ENCODE data around the gene PLXNA2. TPM values are rescaled to one million over a fixed set of nuclear protein-coding genes. Genes with fewer than 3 reads are reported as not detected.

PLXNA2 gene
- total and polyA plus RNA-seq, 2 of the 13 experiments (the other 11 are each of a cell fraction or from before 2014, with no cell fraction given), result 1.1 to 2.1 TPM

DNA sequence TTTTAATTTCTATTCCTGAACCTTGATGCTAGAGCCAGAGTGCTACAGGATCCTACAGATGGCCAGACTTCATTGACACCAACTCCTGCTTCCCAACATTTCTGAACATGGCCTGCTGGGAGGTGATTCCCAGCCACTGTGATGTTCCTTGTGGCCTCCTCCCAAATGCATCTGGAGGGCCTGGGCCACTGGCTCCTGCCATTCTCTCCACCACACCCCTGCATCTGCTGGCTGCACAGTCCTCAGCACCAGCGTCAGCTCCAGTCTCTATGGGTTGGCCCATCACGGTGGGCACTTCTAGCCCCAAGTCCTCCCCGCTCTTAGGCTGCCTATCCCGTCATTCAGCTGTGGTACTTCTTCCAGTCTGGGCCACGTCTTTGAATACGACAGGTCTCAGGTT is 242.1 kb downstream of the PLXNA2 start:
- H3K4me1 ChIP-seq (ENCODE audit: insufficient read depth, low read length), result no peaks in the 10 kb centered on the region
- H3K4me2 ChIP-seq (ENCODE audit: low read depth, low read length), result no peak overlapping the region
- 28% methylated on average over 6 of the region's 6 CpGs for WGBS (ENCODE audit: low lambda C conversion rate)
- H3K9me3 ChIP-seq (ENCODE audit: low read length), result no peaks in the 10 kb centered on the region
- ChIA-PET POLR2A (no interaction called here), CTCF (ENCODE audit: low intra/inter-chr PET ratio, low total read pairs) (no interaction called here)
- H4K20me1 ChIP-seq (ENCODE audit: insufficient read depth, low read length), result no peaks in the 10 kb centered on the region
- H3K4me3 ChIP-seq (replicated peaks in 1 of 3; ENCODE audit: insufficient read depth in 1 of 3, low read depth in 2 of 3, low read length in 3 of 3), result no peak overlapping the region
- ATAC-seq (no peak), DNase-seq (ENCODE audit: low spot score) (no peak), FAIRE-seq (no peak)
- no peaks in the 10 kb centered on the region for H3K36me3 ChIP-seq (replicated peaks in 1 of 2; ENCODE audit: control insufficient read depth in 1 of 2, insufficient read depth in 2 of 2, low read length in 2 of 2)
- no peak overlapping the region for H3K9ac ChIP-seq (ENCODE audit: insufficient read depth, low read depth, low read length)
- H3K79me2 ChIP-seq (ENCODE audit: insufficient read depth, low read length), result no peaks in the 10 kb centered on the region
- in situ Hi-C loops (cut with HindIII; ENCODE audit: extremely low pct_ligation_motif_present, low pct_unique_long_range_greater_than_20kb), result loop anchor here (25.0 kb wide), 2 partner anchors 635 to 1210 kb away; no protein-coding TSS in a partner anchor
- H3K27ac ChIP-seq (ENCODE audit: extremely low read length, insufficient read depth, low read length), result no peak overlapping the region
- no peak overlapping the region for H2AFZ ChIP-seq (ENCODE audit: low read length)
- peaks cover 1 to 6% of the 10 kb centered on the region in 2 experiments; a peak in 3 of 5 replicates for H3K27me3 ChIP-seq (ENCODE audit: control insufficient read depth in 1 of 2, insufficient read depth in 2 of 2, low read length in 2 of 2)
- BruUV-seq (replicated peaks), result no TSS peak
- intact Hi-C loops (cut with micrococcal nuclease; ENCODE audit: unreplicated experiment), result no loop called here
- TF ChIP-seq NPAS2 (CRISPR knock-in tag; IDR thresholded peaks at IDR 0.05; ENCODE audit: borderline replicate concordance) (no peak), ZNF672 (CRISPR knock-in tag; IDR thresholded peaks at IDR 0.05) (no peak), KLF13 (CRISPR knock-in tag; IDR thresholded peaks at IDR 0.05) (no peak), ELF1 (CRISPR knock-in tag; IDR thresholded peaks at IDR 0.05) (no peak), ZNF558 (CRISPR knock-in tag; IDR thresholded peaks at IDR 0.05; ENCODE audit: borderline replicate concordance) (no peak)
- TF ChIP-seq, protein P1, sequence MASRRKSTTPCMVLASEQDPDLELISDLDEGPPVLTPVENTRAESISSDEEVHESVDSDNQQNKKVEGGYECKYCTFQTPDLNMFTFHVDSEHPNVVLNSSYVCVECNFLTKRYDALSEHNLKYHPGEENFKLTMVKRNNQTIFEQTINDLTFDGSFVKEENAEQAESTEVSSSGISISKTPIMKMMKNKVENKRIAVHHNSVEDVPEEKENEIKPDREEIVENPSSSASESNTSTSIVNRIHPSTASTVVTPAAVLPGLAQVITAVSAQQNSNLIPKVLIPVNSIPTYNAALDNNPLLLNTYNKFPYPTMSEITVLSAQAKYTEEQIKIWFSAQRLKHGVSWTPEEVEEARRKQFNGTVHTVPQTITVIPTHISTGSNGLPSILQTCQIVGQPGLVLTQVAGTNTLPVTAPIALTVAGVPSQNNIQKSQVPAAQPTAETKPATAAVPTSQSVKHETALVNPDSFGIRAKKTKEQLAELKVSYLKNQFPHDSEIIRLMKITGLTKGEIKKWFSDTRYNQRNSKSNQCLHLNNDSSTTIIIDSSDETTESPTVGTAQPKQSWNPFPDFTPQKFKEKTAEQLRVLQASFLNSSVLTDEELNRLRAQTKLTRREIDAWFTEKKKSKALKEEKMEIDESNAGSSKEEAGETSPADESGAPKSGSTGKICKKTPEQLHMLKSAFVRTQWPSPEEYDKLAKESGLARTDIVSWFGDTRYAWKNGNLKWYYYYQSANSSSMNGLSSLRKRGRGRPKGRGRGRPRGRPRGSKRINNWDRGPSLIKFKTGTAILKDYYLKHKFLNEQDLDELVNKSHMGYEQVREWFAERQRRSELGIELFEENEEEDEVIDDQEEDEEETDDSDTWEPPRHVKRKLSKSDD (CRISPR knock-in tag; IDR thresholded peaks at IDR 0.05; ENCODE audit: low read depth), result no peak
- TF ChIP-seq, protein P2, sequence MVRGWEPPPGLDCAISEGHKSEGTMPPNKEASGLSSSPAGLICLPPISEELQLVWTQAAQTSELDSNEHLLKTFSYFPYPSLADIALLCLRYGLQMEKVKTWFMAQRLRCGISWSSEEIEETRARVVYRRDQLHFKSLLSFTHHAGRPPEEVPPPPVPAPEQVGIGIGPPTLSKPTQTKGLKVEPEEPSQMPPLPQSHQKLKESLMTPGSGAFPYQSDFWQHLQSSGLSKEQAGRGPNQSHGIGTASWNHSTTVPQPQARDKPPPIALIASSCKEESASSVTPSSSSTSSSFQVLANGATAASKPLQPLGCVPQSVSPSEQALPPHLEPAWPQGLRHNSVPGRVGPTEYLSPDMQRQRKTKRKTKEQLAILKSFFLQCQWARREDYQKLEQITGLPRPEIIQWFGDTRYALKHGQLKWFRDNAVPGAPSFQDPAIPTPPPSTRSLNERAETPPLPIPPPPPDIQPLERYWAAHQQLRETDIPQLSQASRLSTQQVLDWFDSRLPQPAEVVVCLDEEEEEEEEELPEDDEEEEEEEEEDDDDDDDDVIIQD (CRISPR knock-in tag; IDR thresholded peaks at IDR 0.05; ENCODE audit: low read depth), result no peak

Data from HepG2 (cell line).